ENCODE data around the gene CMSS1. TPM values are rescaled to one million over a fixed set of nuclear protein-coding genes. Genes with fewer than 3 reads are reported as not detected.

The CMSS1 gene
- total RNA-seq, 1 experiment from 2014 or later = 70.6 TPM

DNA sequence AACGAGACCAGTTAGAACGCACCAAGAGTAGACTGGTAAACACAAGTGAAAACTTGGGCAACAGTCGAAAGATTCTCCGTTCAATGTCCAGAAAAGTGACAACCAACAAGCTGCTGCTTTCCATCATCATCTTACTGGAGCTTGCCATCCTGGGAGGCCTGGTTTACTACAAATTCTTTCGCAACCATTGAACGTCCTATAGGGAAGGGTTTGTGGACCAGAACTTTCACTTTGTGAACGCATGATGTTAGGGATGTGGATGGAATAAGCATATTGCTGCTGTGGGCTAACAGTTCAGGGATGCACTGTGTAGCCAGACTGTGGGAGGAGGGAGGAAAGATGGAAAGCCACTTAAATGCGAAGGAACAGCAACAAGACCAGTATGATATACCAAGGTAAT is 408.2 kb downstream of the CMSS1 start (continued):
- TF ChIP-seq, protein P1, sequence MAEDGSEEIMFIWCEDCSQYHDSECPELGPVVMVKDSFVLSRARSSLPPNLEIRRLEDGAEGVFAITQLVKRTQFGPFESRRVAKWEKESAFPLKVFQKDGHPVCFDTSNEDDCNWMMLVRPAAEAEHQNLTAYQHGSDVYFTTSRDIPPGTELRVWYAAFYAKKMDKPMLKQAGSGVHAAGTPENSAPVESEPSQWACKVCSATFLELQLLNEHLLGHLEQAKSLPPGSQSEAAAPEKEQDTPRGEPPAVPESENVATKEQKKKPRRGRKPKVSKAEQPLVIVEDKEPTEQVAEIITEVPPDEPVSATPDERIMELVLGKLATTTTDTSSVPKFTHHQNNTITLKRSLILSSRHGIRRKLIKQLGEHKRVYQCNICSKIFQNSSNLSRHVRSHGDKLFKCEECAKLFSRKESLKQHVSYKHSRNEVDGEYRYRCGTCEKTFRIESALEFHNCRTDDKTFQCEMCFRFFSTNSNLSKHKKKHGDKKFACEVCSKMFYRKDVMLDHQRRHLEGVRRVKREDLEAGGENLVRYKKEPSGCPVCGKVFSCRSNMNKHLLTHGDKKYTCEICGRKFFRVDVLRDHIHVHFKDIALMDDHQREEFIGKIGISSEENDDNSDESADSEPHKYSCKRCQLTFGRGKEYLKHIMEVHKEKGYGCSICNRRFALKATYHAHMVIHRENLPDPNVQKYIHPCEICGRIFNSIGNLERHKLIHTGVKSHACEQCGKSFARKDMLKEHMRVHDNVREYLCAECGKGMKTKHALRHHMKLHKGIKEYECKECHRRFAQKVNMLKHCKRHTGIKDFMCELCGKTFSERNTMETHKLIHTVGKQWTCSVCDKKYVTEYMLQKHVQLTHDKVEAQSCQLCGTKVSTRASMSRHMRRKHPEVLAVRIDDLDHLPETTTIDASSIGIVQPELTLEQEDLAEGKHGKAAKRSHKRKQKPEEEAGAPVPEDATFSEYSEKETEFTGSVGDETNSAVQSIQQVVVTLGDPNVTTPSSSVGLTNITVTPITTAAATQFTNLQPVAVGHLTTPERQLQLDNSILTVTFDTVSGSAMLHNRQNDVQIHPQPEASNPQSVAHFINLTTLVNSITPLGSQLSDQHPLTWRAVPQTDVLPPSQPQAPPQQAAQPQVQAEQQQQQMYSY (CRISPR knock-in tag; IDR thresholded peaks at IDR 0.05) = no peak
- no peak for TF ChIP-seq RELA (CRISPR knock-in tag; IDR thresholded peaks at IDR 0.05; ENCODE audit: borderline replicate concordance)
- TF ChIP-seq MXD4 (CRISPR knock-in tag; IDR thresholded peaks at IDR 0.05; ENCODE audit: borderline replicate concordance) = no peak
- TF ChIP-seq JUN (CRISPR knock-in tag; IDR thresholded peaks at IDR 0.05) = no peak
- TF ChIP-seq AR (CRISPR knock-in tag; IDR thresholded peaks at IDR 0.05) = no peak
- no peak for TF ChIP-seq NFE2L1 (CRISPR knock-in tag; IDR thresholded peaks at IDR 0.05)
- no peak for TF ChIP-seq SMAD4 (CRISPR knock-in tag; IDR thresholded peaks at IDR 0.05)
- TF ChIP-seq MYBL2 (CRISPR knock-in tag; IDR thresholded peaks at IDR 0.05) = no peak
- TF ChIP-seq CDX4 (CRISPR knock-in tag; IDR thresholded peaks at IDR 0.05; ENCODE audit: borderline replicate concordance) = no peak
- no peak for TF ChIP-seq E2F1 (CRISPR knock-in tag; IDR thresholded peaks at IDR 0.05)

GRCh38 chr3:100226712-100227429 is 409.2 kb downstream of the CMSS1 start:
- no peak overlapping the region for H3K27ac Mint-ChIP-seq
- H3K27me3 Mint-ChIP-seq (ENCODE audit: low read depth) = peaks cover 4% of the 10 kb centered on the region; the same call in 1 of the 2 replicates
- peaks cover 15% of the 10 kb centered on the region for H3K9me3 Mint-ChIP-seq
- ATAC-seq (no peak), DNase-seq (ENCODE audit: low spot score) (no peak)
- CTCF ChIA-PET = no interaction called here
- POLR2A ChIA-PET = no interaction called here
- no peak overlapping the region for H3K4me3 Mint-ChIP-seq
- TF ChIP-seq NR2C2 (CRISPR knock-in tag; IDR thresholded peaks at IDR 0.05) = no peak
- TF ChIP-seq E2F1 (CRISPR knock-in tag; IDR thresholded peaks at IDR 0.05) = no peak
- TF ChIP-seq SMAD4 (CRISPR knock-in tag; IDR thresholded peaks at IDR 0.05) = no peak
- no peak for TF ChIP-seq ZBTB21 (CRISPR knock-in tag; IDR thresholded peaks at IDR 0.05; ENCODE audit: borderline replicate concordance)
- TF ChIP-seq USF2 (CRISPR knock-in tag; IDR thresholded peaks at IDR 0.05) = no peak
- no peak for TF ChIP-seq MYBL2 (CRISPR knock-in tag; IDR thresholded peaks at IDR 0.05)
- TF ChIP-seq NFATC4 (CRISPR knock-in tag; IDR thresholded peaks at IDR 0.05) = no peak
- no peak for TF ChIP-seq KAT7 (CRISPR knock-in tag; IDR thresholded peaks at IDR 0.05; ENCODE audit: borderline replicate concordance)
- 0 out of 2 replicates have a peak, but pooled peaks cover 3% of the 10 kb centered on the region for H3K36me3 Mint-ChIP-seq
- no peaks in the 10 kb centered on the region for H3K4me1 Mint-ChIP-seq
